Psoas muscle (tissue), 8 donors: ENCODE data around the gene KASH5. TPM values are rescaled to one million over a fixed set of nuclear protein-coding genes. Genes with fewer than 3 reads are reported as not detected.
"Not testable (repeated sequence)": the region's sequence is repeated elsewhere in the genome, so short reads cannot be mapped to it uniquely, and the experiment has no call there.

ENCODE experiments used
- ATAC-seq, 4 donors: fragments of 200-7000 bp; cut with Tn5 transposase; one replicate each; pipeline ENCODE4 v1.9.1; 2020; ENCODE audit warnings: moderate library complexity in 3 of 4, mild to moderate bottlenecking in 2 of 4
- DNase-seq, 2 donors: peaks; one replicate each; pipeline ENCODE4 v3.0.0-alpha.2; 2020
- H3K27ac ChIP-seq: fragments of 200-600 bp; one replicate; pipeline ENCODE4 v1.8.0; 2022
- H3K27me3 ChIP-seq, 3 donors: fragments of 200-600 bp in 1 of 3; one replicate each; pipeline versions ENCODE4 v1.6.1 to v1.8.0; 2013 to 2022; ENCODE audit warnings: low read length in 2 of 3, mild to moderate bottlenecking in 2 of 3, moderate library complexity in 1 of 3; ENCODE audit not compliant: insufficient read depth in 3 of 3
- H3K36me3 ChIP-seq, 2 donors: fragments of 200-600 bp in 1 of 2; one replicate each; pipeline versions ENCODE4 v1.6.1 to v1.8.0; 2013 to 2022; ENCODE audit warnings: low read depth in 1 of 2, mild to moderate bottlenecking in 1 of 2, moderate library complexity in 1 of 2; ENCODE audit not compliant: insufficient read depth in 1 of 2
- H3K4me1 ChIP-seq: fragments of 200-600 bp; one replicate; pipeline ENCODE4 v1.8.0; 2022
- H3K4me3 ChIP-seq: fragments of 200-600 bp; one replicate; pipeline ENCODE4 v1.8.0; 2022; ENCODE audit warnings: mild to moderate bottlenecking
- H3K9me3 ChIP-seq: fragments of 200-600 bp; one replicate; pipeline ENCODE4 v1.8.0; 2022
- CTCF ChIP-seq: fragments of 200-600 bp; IDR thresholded peaks from one replicate; pipeline ENCODE4 v1.8.0; 2022; ENCODE audit warnings: antibody characterized with exemption
- WGBS, 3 donors: extraction: QIAGEN DNeasy Blood & Tissue Kit; methylation state at CpG; one replicate each; pipeline versions ENCODE4 v1.1.6 to v1.1.7; 2013; 5-methylcytosine and 5-hydroxymethylcytosine counted together
- intact Hi-C, 2 donors: fragments of 100-400 bp; cut with DNase I; formaldehyde crosslinking; loops; one replicate each; pipeline versions ENCODE4 v1.11.0 to v1.14.2; 2022
- polyA plus RNA-seq, 3 donors: library from polyadenylated mRNA; stranded (reverse); fragments of 200-250 nt; gene quantifications; one replicate each; pipeline ENCODE4 v1.2.3, GENCODE V29; 2013
- total RNA-seq, 4 donors: library from RNA; stranded (reverse); fragmentation: NEBNext Ultra II Directional in 2 of 4; extraction: Animal tissue kit (Norgen Biotek cat#: 25700) in 2 of 4; gene quantifications; one replicate each; pipeline versions ENCODE4 v1.2.1 to v1.2.4, GENCODE V29; 2021 to 2023
- donor health status: healthy with polysubstance abuse.
- donor health status: DM: no; HTN: no; CAD: no; lungs with moderate emphysema.
- donor health status: Bipolar disorder and iron deficiency.
- donor health status: healthy.
- donor health status: DM: yes; HTN: yes; CAD: no.
- donor health status: DM: no; HTN: no; CAD: no.
- donor health status: DM: no; HTN: no; CAD: no.
- donor health status: DM: yes; HTN: yes; CAD: no.

KASH5 gene
- total and polyA plus RNA-seq, 7 donors, result not detected

- intact Hi-C loops, result no loop called here
- peaks cover 0 to 9% of the 10 kb centered on the region in 2 donors for H3K36me3 ChIP-seq
- peaks cover 5% of the 10 kb centered on the region for H3K4me1 ChIP-seq
- WGBS, 3 donors, result 81 to 92% (median 91%) methylated on average over 5 of the region's 5 CpGs
- H3K4me3 ChIP-seq, result no peak overlapping the region
- peak overlapping the region; percentile 41 for H3K27ac ChIP-seq
- H3K27me3 ChIP-seq, result no peaks in the 10 kb centered on the region
- DNase-seq (no peak), ATAC-seq (no peak)
- TF ChIP-seq CTCF, result no peak
- no peaks in the 10 kb centered on the region for H3K9me3 ChIP-seq
Measured at GRCh38 chr19:49458567-49458903, 70.5 kb downstream of the KASH5 start.

- peaks cover under 1% of the 10 kb centered on the region for H3K4me1 ChIP-seq
- peaks cover 0 to 9% of the 10 kb centered on the region in 2 donors for H3K36me3 ChIP-seq
- 84 to 90% (median 84%) methylated on average over 12 of the region's 12 CpGs for WGBS, 3 donors
- ATAC-seq (no peak), DNase-seq (no peak)
- TF ChIP-seq CTCF, result no peak
- intact Hi-C loops, result no loop called here
- H3K4me3 ChIP-seq, result no peak overlapping the region
- H3K27me3 ChIP-seq, result no peaks in the 10 kb centered on the region
- H3K27ac ChIP-seq, result no peak overlapping the region
- H3K9me3 ChIP-seq, result no peaks in the 10 kb centered on the region
Measured at GRCh38 chr19:49459388-49459787, 71.3 kb downstream of the KASH5 start.

- intact Hi-C loops, H3K27ac ChIP-seq, ATAC-seq, H3K27me3 ChIP-seq, DNase-seq, H3K4me3 ChIP-seq, H3K4me1 ChIP-seq, H3K9me3 ChIP-seq: not testable (repeated sequence)
- peaks cover 0 to 15% of the 10 kb centered on the region in 2 donors for H3K36me3 ChIP-seq
- 0% methylated on average over 1 of the region's 1 CpG; no CpG with 5 or more reads in 2 of the 3 donors for WGBS, 3 donors
Measured at GRCh38 chr19:49461130-49461529, 73.1 kb downstream of the KASH5 start.

- 97 to 99% (median 98%) methylated on average over 23 to 37 of the region's 37 CpGs for WGBS, 3 donors
- H3K4me3 ChIP-seq, result no peak overlapping the region
- H3K27me3 ChIP-seq, result no peaks in the 10 kb centered on the region
- DNase-seq, result peak in 1 of 2 donors; percentile 53
- no peaks in the 10 kb centered on the region for H3K9me3 ChIP-seq
- intact Hi-C loops, result no loop called here
- H3K4me1 ChIP-seq, result no peaks in the 10 kb centered on the region
- no peak for ATAC-seq
- no peak overlapping the region for H3K27ac ChIP-seq
- no peak for TF ChIP-seq CTCF
- H3K36me3 ChIP-seq, result peaks cover 0 to 20% of the 10 kb centered on the region in 2 donors
Measured at GRCh38 chr19:49461656-49462055, 73.6 kb downstream of the KASH5 start.

- Histone ChIP-seq H3K36me3 (peaks cover 0 to 25% of the 10 kb centered on the region in 2 donors), H3K4me1 (no peaks in the 10 kb centered on the region), H3K27ac (no peak overlapping the region), H3K27me3 (no peaks in the 10 kb centered on the region), H3K9me3 (no peaks in the 10 kb centered on the region), H3K4me3 (no peak overlapping the region)
- no peak for TF ChIP-seq CTCF
- 87 to 89% (median 87%) methylated on average over 12 of the region's 12 CpGs for WGBS, 3 donors
- DNase-seq (no peak), ATAC-seq (no peak)
- intact Hi-C loops, result no loop called here
Measured at GRCh38 chr19:49462492-49462891, 74.4 kb downstream of the KASH5 start.
